Esophagus squamous epithelium (tissue), 5 donors: Measurements from ENCODE around the gene UBE2F. TPM values are rescaled to one million over a fixed set of nuclear protein-coding genes. Genes with fewer than 3 reads are reported as not detected.

ENCODE experiments used
- DNase-seq: peaks from one replicate; lab custom pipeline; 2025; lab: John Stamatoyannopoulos, UW
- H3K27ac ChIP-seq, 4 donors: fragments of 200-600 bp; sonication (generic); one replicate each; pipeline ENCODE4 v1.5.1; 2016 to 2019; ENCODE audit warnings: mild to moderate bottlenecking in 1 of 4
- H3K27me3 ChIP-seq, 4 donors: fragments of 200-600 bp; sonication (generic); 1 replicate in 3 of 4; 2 replicates in 1 of 4; pipeline versions ENCODE4 v1.5.1 to v1.6.0; 2017 to 2021; ENCODE audit warnings: antibody characterized with exemption in 1 of 4
- H3K36me3 ChIP-seq, 3 donors: fragments of 200-600 bp; sonication (generic); one replicate each; pipeline ENCODE4 v1.5.1; 2016 to 2019
- H3K4me1 ChIP-seq, 3 donors: fragments of 200-600 bp; sonication (generic); one replicate each; pipeline ENCODE4 v1.5.1; 2017 to 2019
- H3K4me3 ChIP-seq, 4 donors: fragments of 200-600 bp; sonication (generic); 1 replicate in 3 of 4; 2 replicates in 1 of 4; pipeline ENCODE4 v1.5.1; 2016 to 2019; ENCODE audit warnings: mild to moderate bottlenecking in 2 of 4, moderate library complexity in 1 of 4
- H3K9me3 ChIP-seq, 3 donors: fragments of 200-600 bp; sonication (generic); one replicate each; pipeline ENCODE4 v1.5.1; 2016 to 2019
- CTCF ChIP-seq, 6 experiments: fragments of 450-650 bp in 4 of 6; fragments of 200-600 bp in 2 of 6; sonication (generic) in 2 of 6; IDR thresholded peaks; one replicate each; pipeline ENCODE4 v1.5.1; 2016 to 2019; ENCODE audit warnings: antibody characterized with exemption in 6 of 6, mild to moderate bottlenecking in 4 of 6, moderate library complexity in 4 of 6
- POLR2A ChIP-seq, 4 donors: fragments of 450-650 bp; IDR thresholded peaks; one replicate each; pipeline ENCODE4 v1.6.1; 2017; ENCODE audit warnings: antibody characterized with exemption in 4 of 4, mild to moderate bottlenecking in 4 of 4, moderate library complexity in 3 of 4
- WGBS, 2 donors: methylation state at CpG; one replicate each; pipeline ENCODE4 v1.1.5; 2018; 5-methylcytosine and 5-hydroxymethylcytosine counted together
- intact Hi-C: fragments of 100-400 bp; cut with DNase I; formaldehyde crosslinking; loops from one replicate; pipeline ENCODE4 v1.15.0; 2022
- total RNA-seq, 4 donors: library from RNA; depleted of rRNA; stranded (reverse); fragments of >200 nt; gene quantifications; one replicate each; pipeline ENCODE4 v1.1.0, GENCODE V29; 2016
- donor health status: DM: yes; HTN: yes; CAD: no.

The UBE2F gene
- total RNA-seq, 4 donors from 2014 or later, result 54.9 to 84.7 (median 64.8) TPM

GRCh38 chr2:237996021-237996593, 29.3 kb downstream of the UBE2F start:
- Histone ChIP-seq H3K27ac (peak overlapping the region in 2 of 4 donors; percentile 19 to 38), H3K27me3 (no peaks in the 10 kb centered on the region), H3K36me3 (peaks cover 0 to 42% (median 0%) of the 10 kb centered on the region in 3 donors), H3K4me1 (no peaks in the 10 kb centered on the region), H3K4me3 (no peak overlapping the region), H3K9me3 (peaks cover 0 to 5% (median 0%) of the 10 kb centered on the region in 3 donors)
- 66 to 67% methylated on average over 9 of the region's 9 CpGs for WGBS, 2 donors
- no peak for TF ChIP-seq CTCF (IDR thresholded peaks at IDR 0.05)
- no peak for TF ChIP-seq POLR2A (IDR thresholded peaks at IDR 0.05)
- no peak for DNase-seq
- intact Hi-C loops, result no loop called here

GRCh38 chr2:237997521-237997920, 30.7 kb downstream of the UBE2F start:
- H3K27me3 ChIP-seq, result no peaks in the 10 kb centered on the region
- intact Hi-C loops, result no loop called here
- peaks cover 0 to 5% (median 0%) of the 10 kb centered on the region in 3 donors for H3K9me3 ChIP-seq
- H3K27ac ChIP-seq, result no peak overlapping the region
- 76 to 82% methylated on average over 4 of the region's 4 CpGs for WGBS, 2 donors
- TF ChIP-seq CTCF (IDR thresholded peaks at IDR 0.05), result no peak
- no peak for TF ChIP-seq POLR2A (IDR thresholded peaks at IDR 0.05)
- no peak for DNase-seq
- no peak overlapping the region for H3K4me3 ChIP-seq
- peaks cover 0 to 38% (median 0%) of the 10 kb centered on the region in 3 donors for H3K36me3 ChIP-seq
- no peaks in the 10 kb centered on the region for H3K4me1 ChIP-seq

GRCh38 chr2:237998530-237998929, 31.7 kb downstream of the UBE2F start:
- intact Hi-C loops, result no loop called here
- TF ChIP-seq CTCF (IDR thresholded peaks at IDR 0.05) (no peak), POLR2A (IDR thresholded peaks at IDR 0.05) (no peak)
- no peaks in the 10 kb centered on the region for H3K27me3 ChIP-seq
- peaks cover 0 to 5% (median 0%) of the 10 kb centered on the region in 3 donors for H3K9me3 ChIP-seq
- H3K4me3 ChIP-seq, result no peak overlapping the region
- H3K4me1 ChIP-seq, result no peaks in the 10 kb centered on the region
- 48 to 68% methylated on average over 4 of the region's 4 CpGs for WGBS, 2 donors
- H3K27ac ChIP-seq, result no peak overlapping the region
- DNase-seq, result no peak
- H3K36me3 ChIP-seq, result peaks cover 0 to 28% (median 0%) of the 10 kb centered on the region in 3 donors

GRCh38 chr2:238003234-238004031, 36.6 kb downstream of the UBE2F start:
- H3K27ac ChIP-seq, result no peak overlapping the region
- no peak for DNase-seq
- no peak overlapping the region for H3K4me3 ChIP-seq
- intact Hi-C loops, result no loop called here
- TF ChIP-seq POLR2A (IDR thresholded peaks at IDR 0.05) (no peak), CTCF (IDR thresholded peaks at IDR 0.05) (no peak)
- peaks cover 0 to 27% (median 3%) of the 10 kb centered on the region in 3 donors for H3K36me3 ChIP-seq
- H3K4me1 ChIP-seq, result peaks cover 0 to 13% (median 4%) of the 10 kb centered on the region in 3 donors
- WGBS, 2 donors, result 82 to 88% methylated on average over 7 of the region's 7 CpGs
- H3K27me3 ChIP-seq, result no peaks in the 10 kb centered on the region
- H3K9me3 ChIP-seq, result peaks cover 0 to 5% (median 0%) of the 10 kb centered on the region in 3 donors
